HepG2 (cell line): ENCODE results near the gene SCARF1. TPM values are rescaled to one million over a fixed set of nuclear protein-coding genes. Genes with fewer than 3 reads are reported as not detected.

Source experiments
- AHDC1 ChIP-seq: sonication (generic); formaldehyde crosslinking; IDR thresholded peaks from 2 replicates; pipeline ENCODE4 v1.5.1; 2020; ENCODE audit warnings: mild to moderate bottlenecking, missing genetic modification reagents, borderline replicate concordance
- AHR ChIP-seq: IDR thresholded peaks from 2 replicates; pipeline ENCODE4 v1.6.1; 2018; ENCODE audit warnings: missing genetic modification reagents, missing compliant biosample characterization
- AKAP8 ChIP-seq: sonication (generic); formaldehyde crosslinking; IDR thresholded peaks from 2 replicates; pipeline ENCODE4 v1.5.1; 2020; ENCODE audit warnings: mild to moderate bottlenecking, missing genetic modification reagents
- BHLHE40 ChIP-seq: IDR thresholded peaks from 2 replicates; pipeline ENCODE4 v1.6.1; 2011; ENCODE audit warnings: low read length, improper control_type of control experiment
- HMG20A ChIP-seq: IDR thresholded peaks from 2 replicates; pipeline ENCODE4 v1.6.1; 2016; ENCODE audit warnings: borderline replicate concordance
- HOXA5 ChIP-seq: sonication (generic); formaldehyde crosslinking; IDR thresholded peaks from 2 replicates; pipeline ENCODE4 v1.4.0; 2020; ENCODE audit warnings: missing genetic modification reagents
- IRX3 ChIP-seq: sonication (generic); formaldehyde crosslinking; IDR thresholded peaks from 2 replicates; pipeline ENCODE4 v1.8.1; 2023; ENCODE audit warnings: mild to moderate bottlenecking, low read depth, missing genetic modification reagents, borderline replicate concordance
- MYNN ChIP-seq: sonication (generic); formaldehyde crosslinking; IDR thresholded peaks from 2 replicates; pipeline ENCODE4 v1.4.0; 2020; ENCODE audit warnings: mild to moderate bottlenecking, low read depth, missing genetic modification reagents
- NFKB2 ChIP-seq: sonication (generic); formaldehyde crosslinking; IDR thresholded peaks from 2 replicates; pipeline ENCODE4 v1.4.0; 2020; ENCODE audit warnings: missing genetic modification reagents, borderline replicate concordance
- NR1H2 ChIP-seq: sonication (generic); formaldehyde crosslinking; IDR thresholded peaks from 2 replicates; pipeline ENCODE4 v1.8.1; 2022; ENCODE audit warnings: low read depth, missing genetic modification reagents, borderline replicate concordance
- PITX1 ChIP-seq: sonication (generic); formaldehyde crosslinking; IDR thresholded peaks from 2 replicates; pipeline ENCODE4 v1.5.1; 2020; ENCODE audit warnings: mild to moderate bottlenecking, missing genetic modification reagents
- PRDM4 ChIP-seq: sonication (generic); formaldehyde crosslinking; IDR thresholded peaks from 2 replicates; pipeline ENCODE4 v1.9.0; 2021; ENCODE audit warnings: missing genetic modification reagents, borderline replicate concordance
- SALL2 ChIP-seq: sonication (generic); formaldehyde crosslinking; IDR thresholded peaks from 2 replicates; pipeline ENCODE4 v1.8.1; 2023; ENCODE audit warnings: mild to moderate bottlenecking, missing genetic modification reagents, inconsistent platforms
- ZFP36L1 ChIP-seq: sonication (generic); formaldehyde crosslinking; IDR thresholded peaks from 2 replicates; pipeline ENCODE4 v1.8.0; 2022; ENCODE audit warnings: mild to moderate bottlenecking, missing genetic modification reagents, moderate library complexity
- ZFYVE20 ChIP-seq: sonication (generic); formaldehyde crosslinking; IDR thresholded peaks from 2 replicates; pipeline ENCODE4 v1.8.0; 2023; ENCODE audit warnings: low read depth, mild to moderate bottlenecking, moderate library complexity, missing genetic modification reagents, borderline replicate concordance
- ZNF451 ChIP-seq: sonication (generic); formaldehyde crosslinking; IDR thresholded peaks from 2 replicates; pipeline ENCODE4 v1.5.0; 2020; ENCODE audit warnings: mild to moderate bottlenecking, missing genetic modification reagents
- ZNF496 ChIP-seq: sonication (generic); formaldehyde crosslinking; IDR thresholded peaks from 2 replicates; pipeline ENCODE4 v1.8.1; 2023; ENCODE audit warnings: mild to moderate bottlenecking, moderate library complexity, missing genetic modification reagents; ENCODE audit not compliant: insufficient replicate concordance
- ZNF773 ChIP-seq: sonication (generic); formaldehyde crosslinking; IDR thresholded peaks from 2 replicates; pipeline ENCODE4 v1.4.0; 2020; ENCODE audit warnings: missing genetic modification reagents, borderline replicate concordance
- ZNF792 ChIP-seq: IDR thresholded peaks from 2 replicates; pipeline ENCODE4 v1.6.1; 2016
- ZSCAN30 ChIP-seq: sonication (generic); formaldehyde crosslinking; IDR thresholded peaks from 2 replicates; pipeline ENCODE4 v1.5.0; 2020; ENCODE audit warnings: mild to moderate bottlenecking, missing genetic modification reagents
- polyA plus RNA-seq, 8 experiments: library from polyadenylated mRNA; depleted of rRNA in 3 of 8; stranded (reverse) in 7 of 8; unstranded in 1 of 8; fragments of >200 nt; fragmentation: Illumina TruSeq in 4 of 8; extraction: Trizol in 4 of 8; gene quantifications; 2 replicates each; pipeline versions ENCODE4 v1.2.1 to v1.2.3, GENCODE V29; 2011 to 2016; ENCODE audit warnings: low read depth in 4 of 8, missing spikeins in 1 of 8, mixed read lengths in 1 of 8; ENCODE audit not compliant: insufficient read depth in 1 of 8
- total RNA-seq, 5 experiments: library from RNA; depleted of rRNA; stranded (reverse); fragments of >200 nt; fragmentation: Illumina TruSeq; extraction: Trizol; gene quantifications; 2 replicates each; pipeline ENCODE4 v1.2.3, GENCODE V29; 2016; ENCODE audit warnings: low read depth in 1 of 5
- TF ChIP-seq, protein P1 (sequence below): sonication (generic); formaldehyde crosslinking; IDR thresholded peaks from 2 replicates; pipeline ENCODE4 v1.9.0; 2022; ENCODE audit warnings: low read depth, missing genetic modification reagents

SCARF1 gene
- total and polyA plus RNA-seq, 2 of the 13 experiments (the other 11 are each of a cell fraction or from before 2014, with no cell fraction given): 0.24 to 0.71 TPM

DNA sequence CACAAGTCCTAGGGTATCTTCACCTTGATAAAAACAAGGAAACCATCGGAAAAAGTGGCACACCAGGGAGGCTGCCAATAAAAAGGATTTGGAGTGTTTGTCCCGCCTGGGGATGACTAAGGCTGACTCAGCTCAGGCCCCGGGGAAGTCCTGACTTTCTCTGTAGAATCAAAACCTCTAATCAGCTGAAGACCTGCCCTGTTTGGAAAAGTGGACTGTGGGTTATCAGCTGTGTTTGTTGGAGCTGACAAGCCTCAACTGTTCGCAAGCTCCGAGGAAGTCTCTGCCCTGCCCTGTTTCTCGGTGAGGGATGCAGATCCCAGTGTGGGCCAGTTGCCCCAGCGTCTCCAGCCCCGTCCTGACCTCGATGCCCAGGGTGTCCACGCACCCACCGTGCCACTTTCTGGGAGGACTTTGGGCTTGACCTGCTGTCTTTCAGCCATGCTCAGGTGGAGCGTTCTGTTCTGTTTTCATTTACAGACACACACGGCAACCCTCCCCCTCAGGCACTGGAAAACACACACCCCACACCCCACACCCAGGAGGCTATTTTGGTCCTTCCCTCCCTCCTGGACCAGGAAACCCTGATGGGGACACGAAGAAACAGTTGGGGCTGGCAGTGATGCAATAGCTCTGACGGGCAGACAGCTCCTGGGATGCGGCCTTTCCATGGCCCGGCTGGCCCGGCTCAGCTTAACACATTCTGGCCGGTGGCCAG, 55.3 kb downstream of the SCARF1 start (continued):
- TF ChIP-seq, protein P1, sequence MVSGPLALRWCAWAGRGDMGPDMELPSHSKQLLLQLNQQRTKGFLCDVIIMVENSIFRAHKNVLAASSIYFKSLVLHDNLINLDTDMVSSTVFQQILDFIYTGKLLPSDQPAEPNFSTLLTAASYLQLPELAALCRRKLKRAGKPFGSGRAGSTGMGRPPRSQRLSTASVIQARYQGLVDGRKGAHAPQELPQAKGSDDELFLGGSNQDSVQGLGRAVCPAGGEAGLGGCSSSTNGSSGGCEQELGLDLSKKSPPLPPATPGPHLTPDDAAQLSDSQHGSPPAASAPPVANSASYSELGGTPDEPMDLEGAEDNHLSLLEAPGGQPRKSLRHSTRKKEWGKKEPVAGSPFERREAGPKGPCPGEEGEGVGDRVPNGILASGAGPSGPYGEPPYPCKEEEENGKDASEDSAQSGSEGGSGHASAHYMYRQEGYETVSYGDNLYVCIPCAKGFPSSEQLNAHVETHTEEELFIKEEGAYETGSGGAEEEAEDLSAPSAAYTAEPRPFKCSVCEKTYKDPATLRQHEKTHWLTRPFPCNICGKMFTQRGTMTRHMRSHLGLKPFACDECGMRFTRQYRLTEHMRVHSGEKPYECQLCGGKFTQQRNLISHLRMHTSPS (CRISPR knock-in tag): no peak; the same call in 1 of the 2 replicates
- TF ChIP-seq NFKB2 (CRISPR knock-in tag) (no peak), AKAP8 (CRISPR knock-in tag) (no peak), ZFP36L1 (CRISPR knock-in tag) (no peak), ZFYVE20 (CRISPR knock-in tag) (no peak), ZNF496 (CRISPR knock-in tag) (no peak), ZNF773 (CRISPR knock-in tag) (no peak), NR1H2 (CRISPR knock-in tag) (no peak), AHR (CRISPR knock-in tag) (0 out of 2 replicates have a peak, but pooled peaks have one; percentile 35), ZSCAN30 (CRISPR knock-in tag) (no peak), SALL2 (CRISPR knock-in tag) (no peak), HMG20A (no peak), BHLHE40 (no peak), ZNF451 (CRISPR knock-in tag) (no peak), PRDM4 (CRISPR knock-in tag) (no peak), ZNF792 (CRISPR knock-in tag) (no peak), IRX3 (CRISPR knock-in tag) (no peak), PITX1 (CRISPR knock-in tag) (peak; percentile 59; the same call in 1 of the 2 replicates), HOXA5 (CRISPR knock-in tag) (no peak), AHDC1 (CRISPR knock-in tag) (no peak), MYNN (CRISPR knock-in tag) (no peak)
